ENCODE data around the gene TEAD1.

TEAD1 gene

GRCh38 chr11:12687740-12688139 is 13.5 kb downstream of the TEAD1 start:
- DNase-seq = no peak

GRCh38 chr11:12689029-12689755 is 15.0 kb downstream of the TEAD1 start:
- no peak for DNase-seq

GRCh38 chr11:12690663-12691062 is 16.4 kb downstream of the TEAD1 start:
- DNase-seq = no peak

- no peak for DNase-seq
These were observed 17.3 kb downstream of the TEAD1 start for GRCh38 chr11:12691473-12691872.

GRCh38 chr11:12692229-12693075 is 18.2 kb downstream of the TEAD1 start:
- DNase-seq = peak; percentile 84

GRCh38 chr11:12693094-12693478 is 18.9 kb downstream of the TEAD1 start:
- DNase-seq = no peak

- DNase-seq = peak; percentile 99
These were observed 19.4 kb downstream of the TEAD1 start for GRCh38 chr11:12693479-12694182.

- peak; percentile 99 for DNase-seq
These were observed 19.9 kb downstream of the TEAD1 start for GRCh38 chr11:12694183-12694531.

GRCh38 chr11:12695221-12695794 is 21.1 kb downstream of the TEAD1 start:
- no peak for DNase-seq

GRCh38 chr11:12695873-12696272 is 21.7 kb downstream of the TEAD1 start:
- DNase-seq = no peak

GRCh38 chr11:12696911-12697581 is 22.8 kb downstream of the TEAD1 start:
- DNase-seq = peak; percentile 48

- no peak for DNase-seq
These were observed 23.8 kb downstream of the TEAD1 start for GRCh38 chr11:12698048-12698447.

- DNase-seq = no peak
These were observed 27.8 kb downstream of the TEAD1 start for GRCh38 chr11:12701811-12702592.

- no peak for DNase-seq
These were observed 28.8 kb downstream of the TEAD1 start for GRCh38 chr11:12702999-12703453.

- no peak for DNase-seq
These were observed 29.8 kb downstream of the TEAD1 start for GRCh38 chr11:12704049-12704448.

GRCh38 chr11:12705874-12706273 is 31.7 kb downstream of the TEAD1 start:
- no peak for DNase-seq

- DNase-seq = peak; percentile 95
These were observed 32.6 kb downstream of the TEAD1 start for GRCh38 chr11:12706545-12707499.

- DNase-seq = peak; percentile 95
These were observed 33.3 kb downstream of the TEAD1 start for GRCh38 chr11:12707500-12707880.

GRCh38 chr11:12711496-12711895 is 37.3 kb downstream of the TEAD1 start:
- no peak for DNase-seq

- no peak for DNase-seq
These were observed 37.9 kb downstream of the TEAD1 start for GRCh38 chr11:12712132-12712531.

- DNase-seq = no peak
These were observed 40.9 kb downstream of the TEAD1 start for GRCh38 chr11:12715131-12715530.

All from NCI-H2029 treated with DMSO at 0.1 percent for 48 hours (cell line).